GM12878 (cell line): Measurements from ENCODE around the gene LPAR5. TPM values are rescaled to one million over a fixed set of nuclear protein-coding genes. Genes with fewer than 3 reads are reported as not detected.

ENCODE experiments used
- ATAC-seq: fragments of 200-7000 bp; cut with Tn5 transposase; 3 replicates; pipeline ENCODE4 v1.9.1; 2020; ENCODE audit warnings: mild to moderate bottlenecking, moderate library complexity
- BruUV-seq: library from RNA; stranded (reverse); fragments of 400-500 nt; replicated peaks from 2 replicates; lab custom pipeline; 2021; lab: Mats Ljungman, UMichigan
- CTCF ChIA-PET: fragments of 300-600 bp; sonication (Branson Sonifier 250); formaldehyde crosslinking; extraction: SDS; loops from one replicate; lab custom pipeline; 2021; ENCODE audit warnings: inconsistent platforms; lab: Yijun Ruan, JAX
- POLR2A ChIA-PET: fragments of 350-600 bp; formaldehyde crosslinking; extraction: SDS; loops from one replicate; lab custom pipeline; 2021; ENCODE audit warnings: inconsistent platforms; lab: Charles Lee
- RAD21 ChIA-PET: fragments of 300-600 bp; sonication (Branson Sonifier 250); formaldehyde crosslinking; loops from one replicate; lab custom pipeline; 2023; ENCODE audit warnings: antibody characterized with exemption; ENCODE audit not compliant: unreplicated experiment; lab: Charles Lee
- SMC1A ChIA-PET: fragments of 300-600 bp; sonication (Branson Sonifier 250); formaldehyde crosslinking; loops from one replicate; lab custom pipeline; 2023; ENCODE audit not compliant: unreplicated experiment, uncharacterized antibody; lab: Charles Lee
- DNase-seq: peaks from one replicate; pipeline ENCODE4 v3.0.0-alpha.2; 2011; ENCODE audit warnings: low read depth, low spot score
- FAIRE-seq: peaks from 3 replicates; lab custom pipeline; 2011; peaks lifted over from hg19 to GRCh38; lab: Jason Lieb, UNC
- H2AFZ ChIP-seq: 2 replicates; pipeline ENCODE4 v1.6.0; 2011; ENCODE audit warnings: low read depth, low read length, control low read depth; ENCODE audit not compliant: control insufficient read depth
- H3K27ac ChIP-seq: 2 replicates; pipeline ENCODE4 v1.5.1; 2011; ENCODE audit warnings: control low read depth; ENCODE audit not compliant: control insufficient read depth, insufficient read depth
- H3K27me3 ChIP-seq, 2 experiments: replicated peaks in 1 of 2; 2 replicates each; pipeline versions ENCODE4 v1.6.0 to v1.6.1; 2011; ENCODE audit warnings: low read length in 1 of 2; ENCODE audit not compliant: control insufficient read depth in 2 of 2, insufficient read depth in 2 of 2
- H3K36me3 ChIP-seq, 2 experiments: 2 replicates each; pipeline ENCODE4 v1.5.1; 2011; ENCODE audit warnings: low read length in 1 of 2; ENCODE audit not compliant: control insufficient read depth in 2 of 2, insufficient read depth in 2 of 2
- H3K4me1 ChIP-seq: 2 replicates; pipeline ENCODE4 v1.6.1; 2011; ENCODE audit warnings: mild to moderate bottlenecking, low read length, moderate library complexity, mixed read lengths; ENCODE audit not compliant: control insufficient read depth, insufficient read depth
- H3K4me2 ChIP-seq: 2 replicates; pipeline ENCODE4 v1.6.0; 2011; ENCODE audit warnings: control low read depth; ENCODE audit not compliant: control insufficient read depth, insufficient read depth
- H3K4me3 ChIP-seq: fragments of 200-600 bp; sonication (generic); 2 replicates; pipeline ENCODE4 v1.5.1; 2016
- H3K79me2 ChIP-seq: 2 replicates; pipeline ENCODE4 v1.6.0; 2011; ENCODE audit warnings: low read length; ENCODE audit not compliant: control insufficient read depth, insufficient read depth
- H3K9ac ChIP-seq: 2 replicates; pipeline ENCODE4 v1.8.0; 2011; ENCODE audit warnings: low read length, control low read depth, mixed read lengths; ENCODE audit not compliant: control insufficient read depth, insufficient read depth
- H3K9me3 ChIP-seq: replicated peaks from 3 replicates; pipeline ENCODE4 v1.5.1; 2011; ENCODE audit warnings: mild to moderate bottlenecking, low read length; ENCODE audit not compliant: control insufficient read depth, insufficient read depth
- H4K20me1 ChIP-seq: 2 replicates; pipeline ENCODE4 v1.6.0; 2011; ENCODE audit not compliant: control insufficient read depth, insufficient read depth
- BCL3 ChIP-seq: IDR thresholded peaks from 2 replicates; pipeline ENCODE4 v1.6.1; 2011; ENCODE audit warnings: borderline replicate concordance, low read depth, mild to moderate bottlenecking, moderate library complexity, low read length; ENCODE audit not compliant: insufficient read depth, poor library complexity, severe bottlenecking
- BHLHE40 ChIP-seq, 2 experiments: fragments of 450-650 bp in 1 of 2; IDR thresholded peaks; 2 replicates each; pipeline ENCODE4 v1.6.1; 2011 to 2017; ENCODE audit warnings: low read depth in 2 of 2, borderline replicate concordance in 1 of 2, improper control_type of control experiment in 1 of 2, low read length in 1 of 2, mild to moderate bottlenecking in 1 of 2
- CHD2 ChIP-seq: IDR thresholded peaks from 2 replicates; pipeline ENCODE4 v1.6.1; 2011; ENCODE audit warnings: low read depth, low read length, improper control_type of control experiment, borderline replicate concordance
- CTCF ChIP-seq, 3 experiments: IDR thresholded peaks in 2 of 3; conservative IDR thresholded peaks in 1 of 3; 2 replicates each; pipeline ENCODE4 v1.5.1; 2011; ENCODE audit warnings: low read depth in 3 of 3, low read length in 3 of 3, mild to moderate bottlenecking in 3 of 3, control low read depth in 2 of 3, moderate library complexity in 2 of 3, inconsistent platforms in 1 of 3, mixed read lengths in 1 of 3; ENCODE audit not compliant: control insufficient read depth in 2 of 3, insufficient read depth in 1 of 3; ENCODE audit errors: extremely low read depth in 1 of 3
- GABPA ChIP-seq: IDR thresholded peaks from 2 replicates; pipeline ENCODE4 v1.6.1; 2014; ENCODE audit warnings: antibody characterized with exemption, low read depth, mild to moderate bottlenecking, inconsistent platforms
- HDGF ChIP-seq: fragments of 450-650 bp; IDR thresholded peaks from 2 replicates; pipeline ENCODE4 v1.6.1; 2016; ENCODE audit warnings: antibody characterized with exemption
- IKZF1 ChIP-seq: fragments of 450-650 bp; conservative IDR thresholded peaks from 2 replicates; pipeline ENCODE4 v1.6.1; 2017; ENCODE audit warnings: antibody characterized with exemption, mild to moderate bottlenecking
- IKZF2 ChIP-seq, 2 experiments: fragments of 450-650 bp; IDR thresholded peaks; 2 replicates each; pipeline ENCODE4 v1.6.1; 2017; ENCODE audit warnings: mild to moderate bottlenecking in 2 of 2, moderate library complexity in 2 of 2
- JUND ChIP-seq: IDR thresholded peaks from 2 replicates; pipeline ENCODE4 v1.6.1; 2012; ENCODE audit warnings: low read depth, mild to moderate bottlenecking, low read length, improper control_type of control experiment, moderate library complexity
- MLLT1 ChIP-seq: fragments of 450-650 bp; IDR thresholded peaks from 2 replicates; pipeline ENCODE4 v1.6.1; 2016; ENCODE audit warnings: mild to moderate bottlenecking
- NBN ChIP-seq: fragments of 450-650 bp; IDR thresholded peaks from 2 replicates; pipeline ENCODE4 v1.6.1; 2016
- NR2F1 ChIP-seq: fragments of 450-650 bp; conservative IDR thresholded peaks from 2 replicates; pipeline ENCODE4 v1.6.1; 2017; ENCODE audit warnings: mild to moderate bottlenecking
- POLR2A ChIP-seq: IDR thresholded peaks from 2 replicates; pipeline ENCODE4 v1.6.1; 2011; ENCODE audit warnings: low read depth, mild to moderate bottlenecking, low read length
- SRF ChIP-seq, 2 experiments: IDR thresholded peaks; 2 replicates each; pipeline ENCODE4 v1.6.1; 2011; ENCODE audit warnings: low read depth in 2 of 2, low read length in 2 of 2, mild to moderate bottlenecking in 1 of 2, moderate library complexity in 1 of 2
- WGBS: methylation state at CpG from one replicate; pipeline ENCODE4 v1.1.6; 2016; ENCODE audit warnings: low lambda C conversion rate; ENCODE audit not compliant: insufficient replicate concordance, insufficient coverage; ENCODE audit errors: missing lambda C conversion rate; 5-methylcytosine and 5-hydroxymethylcytosine counted together
- in situ Hi-C: fragments of 300-500 bp; cut with MboI; formaldehyde crosslinking; loops from 9 replicates; pipeline ENCODE4 v1.14.3; 2018; ENCODE audit warnings: mixed read lengths
- intact Hi-C: fragments of 100-400 bp; cut with micrococcal nuclease; formaldehyde crosslinking; loops from one replicate; pipeline ENCODE4 v1.14.2; 2022; ENCODE audit not compliant: unreplicated experiment
- polyA plus RNA-seq, 11 experiments: library from polyadenylated mRNA; depleted of rRNA in 4 of 11; unstranded in 6 of 11; stranded (reverse) in 5 of 11; fragments of >200 nt; fragmentation: Nextera tagmentation in 4 of 11; fragmentation: Illumina TruSeq in 1 of 11; extraction: Ambion mirVana in 4 of 11; extraction: Trizol in 1 of 11; gene quantifications; 1 replicate in 1 of 11; 2 replicates in 10 of 11; pipeline versions ENCODE4 v1.2.1 to v1.2.3, GENCODE V29; 2011 to 2016; ENCODE audit warnings: inconsistent platforms in 2 of 11, missing spikeins in 2 of 11, low read depth in 1 of 11
- total RNA-seq, 4 experiments: library from RNA; depleted of rRNA in 3 of 4; stranded (reverse); fragments of >200 nt in 3 of 4; fragmentation: Illumina TruSeq in 1 of 4; extraction: Trizol in 1 of 4; gene quantifications; 2 replicates each; pipeline versions ENCODE4 v1.2.1 to v1.2.3, GENCODE V29; 2013 to 2021

Gene LPAR5
- total and polyA plus RNA-seq, 10 of the 15 experiments (the other 5 are each of a cell fraction or from before 2014, with no cell fraction given): 1.3 to 7.9 (median 5.3) TPM

GRCh38 chr12:6613776-6614512, 21.8 kb downstream of the LPAR5 start:
- BruUV-seq: no TSS peak
- in situ Hi-C loops (no loop called here), intact Hi-C loops (loop anchor here (1.0 kb wide), 1 partner anchor 75 kb away; the partner anchor contains the start of gene ZNF384)
- ChIA-PET CTCF (interaction anchor here (0.7 to 3.9 kb wide), 11 partner anchors 10 to 140 kb away, joined by 3 to 21 read pairs (median 4); partner anchors contain the start of genes NOP2 and ZNF384), POLR2A (interaction anchor here (0.6 to 2.5 kb wide), 12 partner anchors 9 to 238 kb away, joined by 3 to 13 read pairs (median 5); partner anchors contain the start of genes CDCA3, LPAR5, PTMS and USP5), RAD21 (interaction anchor here (0.7 to 2.6 kb wide), 11 partner anchors 8 to 149 kb away, joined by 3 to 13 read pairs (median 4); partner anchors contain the start of genes LPAR5 and ZNF384), SMC1A (interaction anchor here (0.7 to 3.7 kb wide), 13 partner anchors 9 to 75 kb away, joined by 3 to 13 read pairs (median 5); partner anchors contain the start of gene ZNF384)
- H3K9ac ChIP-seq: peak overlapping the region; percentile 27; the same call in 1 of the 2 replicates
- H3K4me3 ChIP-seq: no peak overlapping the region
- H3K27ac ChIP-seq: no peak overlapping the region; the same call in 1 of the 2 replicates
- FAIRE-seq: no peak
- no peaks in the 10 kb centered on the region for H3K79me2 ChIP-seq
- TF ChIP-seq JUND (no peak), IKZF1 (peak; percentile 23), BCL3 (no peak), GABPA (no peak), BHLHE40 (IDR thresholded peaks at IDR 0.05; ENCODE audit: borderline replicate concordance in 1 of 2, low read depth in 2 of 2, low read length in 1 of 2) (peak; percentile 15 to 34; a peak in 1 of 4 replicates), CHD2 (0 out of 2 replicates have a peak, but pooled peaks have one; percentile 13), NBN (0 out of 2 replicates have a peak, but pooled peaks have one; percentile 10), HDGF (peak; percentile 94), SRF (IDR thresholded peaks at IDR 0.05; ENCODE audit: low read depth in 2 of 2, low read length in 2 of 2) (no peak), MLLT1 (peak; percentile 46; the same call in 1 of the 2 replicates), CTCF (IDR thresholded peaks at IDR 0.05 in 2 of 3, conservative IDR thresholded peaks at IDR 0.05 in 1 of 3; ENCODE audit: control insufficient read depth in 2 of 3, extremely low read depth in 1 of 3, insufficient read depth in 1 of 3, low read depth in 3 of 3, low read length in 3 of 3) (peak; percentile 12 to 20 (median 17); a peak in 3 of 6 replicates), POLR2A (peak; percentile 44; the same call in 1 of the 2 replicates), IKZF2 (IDR thresholded peaks at IDR 0.05) (peak; percentile 48 to 54; a peak in 3 of 4 replicates), NR2F1 (0 out of 2 replicates have a peak, but pooled peaks have one; percentile 20)
- no peaks in the 10 kb centered on the region for H3K36me3 ChIP-seq
- ATAC-seq: peak; percentile 68
- no peak overlapping the region for H3K4me2 ChIP-seq
- H3K27me3 ChIP-seq: no peaks in the 10 kb centered on the region
- no peak for DNase-seq
- peaks cover 28% of the 10 kb centered on the region for H3K4me1 ChIP-seq
- H2AFZ ChIP-seq: peak overlapping the region; percentile 47
- H3K9me3 ChIP-seq: no peaks in the 10 kb centered on the region
- no peaks in the 10 kb centered on the region for H4K20me1 ChIP-seq
- 52% methylated on average over 13 of the region's 21 CpGs for WGBS
